Epithelial cell of alveolus of lung (primary cell): ENCODE measurements around the gene CRYGD. TPM values are rescaled to one million over a fixed set of nuclear protein-coding genes. Genes with fewer than 3 reads are reported as not detected.

Experiments used
- total RNA-seq: library from RNA; depleted of rRNA; stranded (reverse); fragments of >200 nt; gene quantifications from 2 replicates; pipeline ENCODE4 v1.2.1, GENCODE V29; 2015

Gene CRYGD
- total RNA-seq: not detected in 2 replicates

DNA sequence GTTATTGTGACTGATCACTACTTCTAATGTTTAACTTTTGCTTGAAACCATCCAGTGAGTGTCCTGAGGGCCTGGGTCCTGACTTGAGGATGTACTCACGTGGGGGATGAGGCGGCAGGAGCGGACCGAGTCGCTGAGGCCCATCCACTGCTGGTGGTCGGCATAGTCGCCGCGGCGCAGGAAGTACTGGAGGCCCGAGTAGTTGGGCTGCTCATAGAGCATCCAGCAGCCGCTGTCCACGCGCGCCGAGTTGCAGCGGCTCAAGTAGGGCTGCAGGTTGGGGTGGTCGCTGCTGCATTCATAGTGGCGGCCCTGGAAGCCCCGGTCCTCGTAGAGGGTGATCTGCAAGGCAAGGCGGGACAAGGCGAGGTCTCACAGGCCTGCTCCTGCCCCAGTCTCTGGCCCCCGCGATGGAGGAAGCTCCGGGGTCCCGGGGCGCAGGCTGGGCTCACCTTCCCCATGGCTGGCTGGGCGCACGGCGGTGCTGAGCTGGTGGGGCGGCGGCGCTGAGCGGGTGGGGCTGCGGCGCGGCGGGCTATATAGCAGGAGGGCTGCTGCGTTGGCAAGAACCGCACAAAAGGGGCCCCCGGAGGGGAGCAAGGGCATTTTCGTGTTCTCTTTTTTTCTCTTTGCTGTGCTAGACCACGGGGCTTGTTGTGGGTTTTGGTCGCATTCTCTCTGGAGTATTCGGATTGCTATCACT, at the start of gene CRYGD:
Gene CRYGD, minus strand, starts transcription at position 512 of the 703 bp plus-strand sequence. Its CDS starts 51 bp downstream, at position 461.

GRCh38 chr2:208163489-208163888, 39.2 kb upstream of the CRYGD start, which contains the start of gene CRYGA:
TSS of gene CRYGA (minus strand) at chr2:208163589. CDS start at chr2:208163556, 33 bp downstream.

GRCh38 chr2:208146006-208146405, 21.7 kb upstream of the CRYGD start, which contains the start of gene CRYGB:
TSS of gene CRYGB (minus strand) at chr2:208146158. CDS start at chr2:208146120, 38 bp downstream.

DNA sequence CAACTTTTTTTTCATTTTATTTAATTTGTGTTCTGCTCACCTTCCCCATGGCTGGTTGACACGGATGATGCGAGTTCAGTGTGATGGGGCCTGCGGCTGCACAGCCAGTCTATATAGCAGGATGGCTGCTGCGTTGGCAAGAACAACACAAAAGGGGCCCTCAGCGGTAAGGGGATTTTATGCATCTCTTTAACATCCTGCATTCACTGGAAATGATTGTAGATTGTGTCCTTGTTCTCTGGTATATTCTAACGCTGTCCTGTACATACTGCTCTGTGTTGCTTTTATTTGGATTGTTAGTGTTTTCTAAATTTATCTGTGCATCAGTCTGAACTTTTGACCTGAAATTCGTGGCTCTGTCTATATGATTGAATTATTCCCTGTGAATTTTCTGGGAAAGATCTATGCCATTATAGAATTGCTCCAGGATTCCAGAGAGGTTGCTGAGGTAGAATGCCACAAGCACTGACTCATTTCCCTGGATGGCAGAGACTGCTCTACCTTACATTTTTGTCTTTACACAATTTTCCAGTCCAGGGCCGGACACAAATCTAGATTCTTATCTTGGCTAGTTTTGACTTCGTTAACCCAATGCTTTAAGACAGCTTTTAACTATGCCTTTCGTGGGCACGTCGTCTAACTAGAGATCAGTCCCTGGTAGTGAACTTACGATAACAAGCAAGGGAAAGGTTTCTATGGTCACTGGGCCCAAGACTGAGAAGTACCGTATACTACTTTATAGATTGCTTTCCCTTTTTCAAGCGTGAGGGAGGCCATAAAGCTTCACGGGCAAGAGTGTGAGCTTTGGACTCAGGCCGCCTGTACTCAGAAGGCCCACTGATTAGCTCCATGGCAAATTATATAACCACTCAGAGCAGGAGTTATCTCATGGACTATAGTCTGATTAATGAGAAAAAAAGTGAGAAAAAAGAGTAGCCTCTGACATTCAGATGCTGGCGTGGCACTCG, 5.7 kb upstream of the CRYGD start, which contains the start of gene CRYGC:
Gene CRYGC, minus strand, starts transcription at position 85 of the 968 bp plus-strand sequence. Its CDS starts 36 bp downstream, at position 49.

Other genes starting within 250 kb of the CRYGD start
- 3.7 and 13.3 TPM in 2 replicates for gene PLEKHM3, start 99.0 kb downstream of the CRYGD start, total RNA-seq
- gene CRYGC, start 5.3 kb upstream of the CRYGD start, total RNA-seq: not detected in 2 replicates
- gene CRYGB, start 21.6 kb upstream of the CRYGD start, total RNA-seq: not detected in 2 replicates
- not detected in 2 replicates for gene CRYGA, start 39.1 kb upstream of the CRYGD start, total RNA-seq
- not detected in 2 replicates for gene C2orf80, start 65.5 kb upstream of the CRYGD start, total RNA-seq
- gene IDH1, start 130.5 kb upstream of the CRYGD start, total RNA-seq: 82.6 and 142 TPM in 2 replicates
- 12.4 and 21.7 TPM in 2 replicates for gene PIKFYVE, start 141.7 kb upstream of the CRYGD start, total RNA-seq